GM21515 (cell line): ENCODE data around the gene SELENON.

Source experiments
- ATAC-seq: cut with Tn5 transposase; IDR thresholded peaks from one replicate; pipeline ENCODE4 v1.9.1; 2021; ENCODE audit not compliant: unreplicated experiment

SELENON gene

GRCh38 chr1:25769625-25770383, 30.2 kb upstream of the SELENON start:
- ATAC-seq: no peak

GRCh38 chr1:25770541-25771220, 29.3 kb upstream of the SELENON start:
- ATAC-seq: no peak

- ATAC-seq: no peak
Observed at GRCh38 chr1:25771221-25772114, 28.5 kb upstream of the SELENON start.

- ATAC-seq: no peak
Observed at GRCh38 chr1:25772164-25772563, 27.8 kb upstream of the SELENON start.

GRCh38 chr1:25772692-25773245, 27.2 kb upstream of the SELENON start:
- ATAC-seq: no peak

GRCh38 chr1:25773441-25774125, 26.4 kb upstream of the SELENON start:
- ATAC-seq: no peak

- no peak for ATAC-seq
Observed at GRCh38 chr1:25774206-25774803, 25.7 kb upstream of the SELENON start.

GRCh38 chr1:25774921-25775771, 24.8 kb upstream of the SELENON start:
- ATAC-seq: no peak

- no peak for ATAC-seq
Observed at GRCh38 chr1:25779388-25779787, 20.6 kb upstream of the SELENON start.

- no peak for ATAC-seq
Observed at GRCh38 chr1:25779894-25780293, 20.1 kb upstream of the SELENON start.

- ATAC-seq: no peak
Observed at GRCh38 chr1:25780318-25781129, 19.5 kb upstream of the SELENON start.

GRCh38 chr1:25781130-25781433, 18.9 kb upstream of the SELENON start:
- no peak for ATAC-seq

- ATAC-seq: no peak
Observed at GRCh38 chr1:25782608-25783201, 17.3 kb upstream of the SELENON start.

- ATAC-seq: no peak
Observed at GRCh38 chr1:25784575-25785051, 15.4 kb upstream of the SELENON start.

GRCh38 chr1:25785333-25786067, 14.5 kb upstream of the SELENON start:
- ATAC-seq: no peak

GRCh38 chr1:25786887-25787759, 12.9 kb upstream of the SELENON start:
- ATAC-seq: no peak

- no peak for ATAC-seq
Observed at GRCh38 chr1:25787760-25788166, 12.2 kb upstream of the SELENON start.
